GM12878 (cell line): Measurements from ENCODE around the gene PTAFR. TPM values are rescaled to one million over a fixed set of nuclear protein-coding genes. Genes with fewer than 3 reads are reported as not detected.

Source experiments
- ATAC-seq: fragments of 200-7000 bp; cut with Tn5 transposase; 3 replicates; pipeline ENCODE4 v1.9.1; 2020; ENCODE audit warnings: mild to moderate bottlenecking, moderate library complexity
- BruUV-seq: library from RNA; stranded (reverse); fragments of 400-500 nt; replicated peaks from 2 replicates; lab custom pipeline; 2021; lab: Mats Ljungman, UMichigan
- CTCF ChIA-PET: fragments of 300-600 bp; sonication (Branson Sonifier 250); formaldehyde crosslinking; extraction: SDS; loops from one replicate; lab custom pipeline; 2021; ENCODE audit warnings: inconsistent platforms; lab: Yijun Ruan, JAX
- POLR2A ChIA-PET: fragments of 350-600 bp; formaldehyde crosslinking; extraction: SDS; loops from one replicate; lab custom pipeline; 2021; ENCODE audit warnings: inconsistent platforms; lab: Charles Lee
- RAD21 ChIA-PET: fragments of 300-600 bp; sonication (Branson Sonifier 250); formaldehyde crosslinking; loops from one replicate; lab custom pipeline; 2023; ENCODE audit warnings: antibody characterized with exemption; ENCODE audit not compliant: unreplicated experiment; lab: Charles Lee
- SMC1A ChIA-PET: fragments of 300-600 bp; sonication (Branson Sonifier 250); formaldehyde crosslinking; loops from one replicate; lab custom pipeline; 2023; ENCODE audit not compliant: unreplicated experiment, uncharacterized antibody; lab: Charles Lee
- DNase-seq: peaks from one replicate; pipeline ENCODE4 v3.0.0-alpha.2; 2011; ENCODE audit warnings: low read depth, low spot score
- FAIRE-seq: peaks from 3 replicates; lab custom pipeline; 2011; peaks lifted over from hg19 to GRCh38; lab: Jason Lieb, UNC
- H2AFZ ChIP-seq: 2 replicates; pipeline ENCODE4 v1.6.0; 2011; ENCODE audit warnings: low read depth, low read length, control low read depth; ENCODE audit not compliant: control insufficient read depth
- H3K27ac ChIP-seq: 2 replicates; pipeline ENCODE4 v1.5.1; 2011; ENCODE audit warnings: control low read depth; ENCODE audit not compliant: control insufficient read depth, insufficient read depth
- H3K27me3 ChIP-seq, 2 experiments: replicated peaks in 1 of 2; 2 replicates each; pipeline versions ENCODE4 v1.6.0 to v1.6.1; 2011; ENCODE audit warnings: low read length in 1 of 2; ENCODE audit not compliant: control insufficient read depth in 2 of 2, insufficient read depth in 2 of 2
- H3K36me3 ChIP-seq, 2 experiments: 2 replicates each; pipeline ENCODE4 v1.5.1; 2011; ENCODE audit warnings: low read length in 1 of 2; ENCODE audit not compliant: control insufficient read depth in 2 of 2, insufficient read depth in 2 of 2
- H3K4me1 ChIP-seq: 2 replicates; pipeline ENCODE4 v1.6.1; 2011; ENCODE audit warnings: mild to moderate bottlenecking, low read length, moderate library complexity, mixed read lengths; ENCODE audit not compliant: control insufficient read depth, insufficient read depth
- H3K4me2 ChIP-seq: 2 replicates; pipeline ENCODE4 v1.6.0; 2011; ENCODE audit warnings: control low read depth; ENCODE audit not compliant: control insufficient read depth, insufficient read depth
- H3K4me3 ChIP-seq: fragments of 200-600 bp; sonication (generic); 2 replicates; pipeline ENCODE4 v1.5.1; 2016
- H3K79me2 ChIP-seq: 2 replicates; pipeline ENCODE4 v1.6.0; 2011; ENCODE audit warnings: low read length; ENCODE audit not compliant: control insufficient read depth, insufficient read depth
- H3K9ac ChIP-seq: 2 replicates; pipeline ENCODE4 v1.8.0; 2011; ENCODE audit warnings: low read length, control low read depth, mixed read lengths; ENCODE audit not compliant: control insufficient read depth, insufficient read depth
- H3K9me3 ChIP-seq: replicated peaks from 3 replicates; pipeline ENCODE4 v1.5.1; 2011; ENCODE audit warnings: mild to moderate bottlenecking, low read length; ENCODE audit not compliant: control insufficient read depth, insufficient read depth
- H4K20me1 ChIP-seq: 2 replicates; pipeline ENCODE4 v1.6.0; 2011; ENCODE audit not compliant: control insufficient read depth, insufficient read depth
- MEF2A ChIP-seq: IDR thresholded peaks from 2 replicates; pipeline ENCODE4 v1.6.1; 2011; ENCODE audit warnings: low read depth, mild to moderate bottlenecking, low read length, moderate library complexity; ENCODE audit not compliant: insufficient read depth
- ZNF207 ChIP-seq: fragments of 450-650 bp; IDR thresholded peaks from 2 replicates; pipeline ENCODE4 v1.6.1; 2014; ENCODE audit warnings: antibody characterized with exemption, mild to moderate bottlenecking, borderline replicate concordance
- WGBS: methylation state at CpG from one replicate; pipeline ENCODE4 v1.1.6; 2016; ENCODE audit warnings: low lambda C conversion rate; ENCODE audit not compliant: insufficient replicate concordance, insufficient coverage; ENCODE audit errors: missing lambda C conversion rate; 5-methylcytosine and 5-hydroxymethylcytosine counted together
- in situ Hi-C: fragments of 300-500 bp; cut with MboI; formaldehyde crosslinking; loops from 9 replicates; pipeline ENCODE4 v1.14.3; 2018; ENCODE audit warnings: mixed read lengths
- intact Hi-C: fragments of 100-400 bp; cut with micrococcal nuclease; formaldehyde crosslinking; loops from one replicate; pipeline ENCODE4 v1.14.2; 2022; ENCODE audit not compliant: unreplicated experiment
- polyA plus RNA-seq, 11 experiments: library from polyadenylated mRNA; depleted of rRNA in 4 of 11; unstranded in 6 of 11; stranded (reverse) in 5 of 11; fragments of >200 nt; fragmentation: Nextera tagmentation in 4 of 11; fragmentation: Illumina TruSeq in 1 of 11; extraction: Ambion mirVana in 4 of 11; extraction: Trizol in 1 of 11; gene quantifications; 1 replicate in 1 of 11; 2 replicates in 10 of 11; pipeline versions ENCODE4 v1.2.1 to v1.2.3, GENCODE V29; 2011 to 2016; ENCODE audit warnings: inconsistent platforms in 2 of 11, missing spikeins in 2 of 11, low read depth in 1 of 11
- total RNA-seq, 4 experiments: library from RNA; depleted of rRNA in 3 of 4; stranded (reverse); fragments of >200 nt in 3 of 4; fragmentation: Illumina TruSeq in 1 of 4; extraction: Trizol in 1 of 4; gene quantifications; 2 replicates each; pipeline versions ENCODE4 v1.2.1 to v1.2.3, GENCODE V29; 2013 to 2021

Gene PTAFR
- total and polyA plus RNA-seq, 10 of the 15 experiments (the other 5 are each of a cell fraction or from before 2014, with no cell fraction given) = 17.5 to 251 (median 27.7) TPM

- H3K9me3 ChIP-seq = peaks cover 3% of the 10 kb centered on the region; the same call in 2 of the 3 replicates
- CTCF ChIA-PET = interaction anchor here (0.8 to 5.0 kb wide), 16 partner anchors 9 to 114 kb away, joined by 3 to 37 read pairs (median 4); no protein-coding TSS in a partner anchor
- H3K27ac ChIP-seq = peak overlapping the region; percentile 30; the same call in 1 of the 2 replicates
- no peak for TF ChIP-seq ZNF207
- 0 out of 2 replicates have a peak, but pooled peaks have one; percentile 45 for TF ChIP-seq MEF2A
- TF ChIP-seq, all 136 proteins: peak for 1
- Histone ChIP-seq H3K4me2 (peak overlapping the region; percentile 56), H3K9ac (no peak overlapping the region), H4K20me1 (no peaks in the 10 kb centered on the region), H3K27me3 (no peaks in the 10 kb centered on the region), H3K4me3 (no peak overlapping the region), H3K36me3 (no peaks in the 10 kb centered on the region), H3K4me1 (peaks cover 49% of the 10 kb centered on the region), H2AFZ (no peak overlapping the region), H3K79me2 (no peaks in the 10 kb centered on the region)
- intact Hi-C loops = no loop called here
- 54% methylated on average over 2 of the region's 2 CpGs for WGBS
- DNase-seq (no peak), ATAC-seq (no peak), FAIRE-seq (no peak)
- POLR2A ChIA-PET = interaction anchor here (1.0 to 3.2 kb wide), 9 partner anchors 8 to 47 kb away, joined by 3 to 18 read pairs (median 6); partner anchors contain the start of gene EYA3
- no TSS peak for BruUV-seq
- SMC1A ChIA-PET = interaction anchor here (0.6 to 5.0 kb wide), 18 partner anchors 8 to 74 kb away, joined by 3 to 51 read pairs (median 8); partner anchors contain the start of gene EYA3
- in situ Hi-C loops = no loop called here
- RAD21 ChIA-PET = interaction anchor here (0.7 to 3.5 kb wide), 13 partner anchors 8 to 194 kb away, joined by 3 to 33 read pairs (median 4); partner anchors contain the start of gene EYA3
Measured at GRCh38 chr1:28134651-28135207, 41.8 kb downstream of the PTAFR start.
